Mesothelial cell of epicardium (in vitro differentiated cells): ENCODE measurements around the gene PHYHIPL. TPM values are rescaled to one million over a fixed set of nuclear protein-coding genes. Genes with fewer than 3 reads are reported as not detected.

Source experiments
- DNase-seq, 2 experiments: peaks; one replicate each; pipeline ENCODE4 v3.0.0; 2021; ENCODE audit warnings: low spot score in 2 of 2; ENCODE audit not compliant: unreplicated experiment in 2 of 2
- H3K27ac Mint-ChIP-seq: 2 replicates; pipeline ENCODE4 v1.8.0; 2021; ENCODE audit warnings: mixed read lengths
- H3K27me3 Mint-ChIP-seq: 2 replicates; pipeline ENCODE4 v1.8.0; 2021; ENCODE audit warnings: low read depth, mixed read lengths
- H3K36me3 Mint-ChIP-seq: 2 replicates; pipeline ENCODE4 v1.8.0; 2021; ENCODE audit warnings: mixed read lengths
- H3K4me1 Mint-ChIP-seq: 2 replicates; pipeline ENCODE4 v1.8.0; 2021; ENCODE audit warnings: mixed read lengths
- H3K4me3 Mint-ChIP-seq: 2 replicates; pipeline ENCODE4 v1.8.0; 2021; ENCODE audit warnings: mild to moderate bottlenecking, moderate library complexity, mixed read lengths
- H3K9me3 Mint-ChIP-seq: 2 replicates; pipeline ENCODE4 v1.8.0; 2021; ENCODE audit warnings: mixed read lengths
- total RNA-seq: library from RNA; stranded (reverse); gene quantifications from 3 replicates; pipeline ENCODE4 v1.2.1, GENCODE V29; 2021
- TF ChIP-seq, protein P1 (sequence below): fragments of 200-600 bp; sonication (generic); IDR thresholded peaks from one replicate; pipeline ENCODE4 v1.5.0; 2021; ENCODE audit warnings: antibody characterized with exemption; ENCODE audit not compliant: unreplicated experiment

PHYHIPL gene
- 0.24 to 0.56 TPM (median 0.50 TPM) in 3 replicates for total RNA-seq

DNA sequence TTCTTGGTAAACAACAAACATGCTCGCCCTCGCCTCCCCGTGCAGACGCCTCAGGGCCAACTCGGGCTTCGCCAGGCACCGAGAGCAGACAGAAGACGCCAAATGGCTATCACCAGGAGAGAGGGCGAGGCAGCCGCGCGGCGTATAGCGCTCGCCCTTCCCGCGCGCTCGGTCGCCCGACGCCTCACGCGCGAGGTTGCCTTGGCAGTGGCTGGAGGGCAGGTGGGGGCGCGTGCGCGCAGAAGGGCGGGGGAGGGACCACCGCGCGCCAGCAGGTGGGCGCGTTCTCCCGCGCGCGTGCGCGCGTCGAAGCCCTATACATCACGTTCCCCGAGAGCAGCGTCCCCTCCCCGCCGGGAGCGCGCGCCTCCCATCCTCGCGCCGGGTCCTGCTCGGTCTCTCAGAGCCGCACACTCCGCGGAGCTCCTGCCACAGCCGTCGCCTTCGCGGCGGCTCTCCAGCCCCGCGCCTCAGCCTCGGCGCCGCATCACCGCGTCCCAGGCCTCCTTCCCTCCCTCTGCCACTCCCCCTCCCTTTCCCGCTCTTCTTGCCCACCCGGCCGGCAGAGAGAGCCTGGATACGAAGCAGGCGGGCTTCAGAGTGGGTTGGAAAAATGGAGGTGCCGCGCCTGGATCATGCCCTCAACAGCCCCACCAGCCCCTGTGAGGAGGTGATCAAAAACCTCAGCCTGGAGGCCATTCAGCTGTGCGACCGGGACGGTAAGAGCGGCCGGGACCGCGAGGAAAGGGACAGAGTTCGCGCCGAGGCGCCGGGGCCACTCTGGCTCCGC lies at the start of gene PHYHIPL:
PHYHIPL (plus strand) TSS at position 403 of the 790 bp plus-strand sequence; CDS start at position 614, 211 bp downstream.
- Mint-ChIP-seq H3K9me3 (no peaks in the 10 kb centered on the region), H3K4me1 (peaks cover 10% of the 10 kb centered on the region), H3K27ac (no peak within 1 kb of the TSS), H3K27me3 (peaks cover 40% of the 10 kb centered on the region), H3K36me3 (no peaks in the 10 kb centered on the region), H3K4me3 (peak within 1 kb of the TSS; percentile 80)
- peak; percentile 16 to 41 for DNase-seq
- TF ChIP-seq, protein P1, sequence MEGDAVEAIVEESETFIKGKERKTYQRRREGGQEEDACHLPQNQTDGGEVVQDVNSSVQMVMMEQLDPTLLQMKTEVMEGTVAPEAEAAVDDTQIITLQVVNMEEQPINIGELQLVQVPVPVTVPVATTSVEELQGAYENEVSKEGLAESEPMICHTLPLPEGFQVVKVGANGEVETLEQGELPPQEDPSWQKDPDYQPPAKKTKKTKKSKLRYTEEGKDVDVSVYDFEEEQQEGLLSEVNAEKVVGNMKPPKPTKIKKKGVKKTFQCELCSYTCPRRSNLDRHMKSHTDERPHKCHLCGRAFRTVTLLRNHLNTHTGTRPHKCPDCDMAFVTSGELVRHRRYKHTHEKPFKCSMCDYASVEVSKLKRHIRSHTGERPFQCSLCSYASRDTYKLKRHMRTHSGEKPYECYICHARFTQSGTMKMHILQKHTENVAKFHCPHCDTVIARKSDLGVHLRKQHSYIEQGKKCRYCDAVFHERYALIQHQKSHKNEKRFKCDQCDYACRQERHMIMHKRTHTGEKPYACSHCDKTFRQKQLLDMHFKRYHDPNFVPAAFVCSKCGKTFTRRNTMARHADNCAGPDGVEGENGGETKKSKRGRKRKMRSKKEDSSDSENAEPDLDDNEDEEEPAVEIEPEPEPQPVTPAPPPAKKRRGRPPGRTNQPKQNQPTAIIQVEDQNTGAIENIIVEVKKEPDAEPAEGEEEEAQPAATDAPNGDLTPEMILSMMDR = no peak

DNA sequence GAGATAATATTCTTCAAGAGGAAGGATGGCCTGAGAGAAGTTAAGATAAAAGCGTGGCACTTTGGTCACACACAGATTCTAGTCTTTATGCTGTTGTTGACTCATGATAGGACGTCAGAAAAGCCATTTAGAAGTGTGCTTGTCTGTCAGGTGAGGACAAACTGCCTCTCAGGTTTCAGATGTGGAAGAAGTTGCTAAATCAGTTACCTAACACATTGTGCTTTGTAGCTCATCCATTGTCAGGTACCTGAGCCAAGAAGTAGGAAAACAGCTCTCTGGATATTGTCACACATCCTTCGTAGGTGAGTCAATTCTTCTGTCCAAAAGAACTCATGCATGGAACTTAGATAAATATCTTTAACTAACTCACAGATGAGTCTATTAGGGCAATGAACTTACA lies 49.5 kb upstream of the PHYHIPL start:
- H3K36me3 Mint-ChIP-seq = no peaks in the 10 kb centered on the region
- DNase-seq = no peak
- H3K27ac Mint-ChIP-seq = no peak overlapping the region
- TF ChIP-seq, protein P1 = no peak
- peaks cover 4% of the 10 kb centered on the region for H3K27me3 Mint-ChIP-seq
- no peaks in the 10 kb centered on the region for H3K9me3 Mint-ChIP-seq
- H3K4me3 Mint-ChIP-seq = no peak overlapping the region
- H3K4me1 Mint-ChIP-seq = peaks cover 16% of the 10 kb centered on the region

DNA sequence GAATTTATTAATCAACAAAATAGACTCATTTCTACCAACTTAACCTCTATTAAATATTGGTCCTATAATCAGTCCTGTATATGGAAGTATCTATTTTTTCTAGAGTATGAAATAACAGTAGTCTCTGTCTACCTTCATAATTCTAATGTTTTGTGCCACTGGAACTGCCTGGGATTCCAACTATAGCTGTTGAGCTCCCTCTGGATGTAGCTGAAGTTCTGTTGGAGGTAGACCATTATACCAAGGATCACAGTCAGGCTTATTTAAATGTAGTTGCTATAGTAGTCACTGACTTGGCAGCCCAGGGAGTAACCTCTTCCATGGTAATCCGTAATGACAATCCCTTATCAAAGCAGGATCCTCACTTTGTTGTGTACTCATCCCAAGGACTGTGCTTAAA lies 48.5 kb upstream of the PHYHIPL start:
- Mint-ChIP-seq H3K27me3 (peaks cover 4% of the 10 kb centered on the region), H3K36me3 (no peaks in the 10 kb centered on the region), H3K4me3 (no peak overlapping the region), H3K9me3 (no peaks in the 10 kb centered on the region), H3K27ac (no peak overlapping the region), H3K4me1 (peaks cover 16% of the 10 kb centered on the region)
- no peak for DNase-seq
- TF ChIP-seq, protein P1 = no peak

DNA sequence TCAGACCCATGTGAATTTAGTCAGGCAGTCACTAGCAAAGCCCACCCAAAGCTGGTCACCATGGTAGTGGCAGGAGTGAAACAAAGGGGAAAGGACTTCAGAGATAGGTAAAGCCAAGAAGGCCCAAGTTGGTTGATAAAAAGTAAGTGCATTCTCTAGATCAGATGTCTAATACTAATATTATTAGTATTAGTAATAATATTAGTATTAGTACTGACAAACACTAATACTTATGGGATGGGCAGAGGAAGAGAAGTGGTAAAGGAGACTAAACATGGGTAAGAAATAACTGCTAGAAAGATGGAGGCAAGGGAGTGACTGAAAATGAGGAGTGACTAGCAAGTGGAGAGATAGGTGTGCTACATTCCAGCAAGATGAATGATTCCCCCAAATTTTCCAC lies 46.6 kb upstream of the PHYHIPL start:
- peaks cover 16% of the 10 kb centered on the region for H3K4me1 Mint-ChIP-seq
- H3K4me3 Mint-ChIP-seq = no peak overlapping the region
- no peak overlapping the region for H3K27ac Mint-ChIP-seq
- no peaks in the 10 kb centered on the region for H3K9me3 Mint-ChIP-seq
- no peaks in the 10 kb centered on the region for H3K36me3 Mint-ChIP-seq
- TF ChIP-seq, protein P1 = no peak
- peaks cover 7% of the 10 kb centered on the region for H3K27me3 Mint-ChIP-seq
- DNase-seq = no peak

DNA sequence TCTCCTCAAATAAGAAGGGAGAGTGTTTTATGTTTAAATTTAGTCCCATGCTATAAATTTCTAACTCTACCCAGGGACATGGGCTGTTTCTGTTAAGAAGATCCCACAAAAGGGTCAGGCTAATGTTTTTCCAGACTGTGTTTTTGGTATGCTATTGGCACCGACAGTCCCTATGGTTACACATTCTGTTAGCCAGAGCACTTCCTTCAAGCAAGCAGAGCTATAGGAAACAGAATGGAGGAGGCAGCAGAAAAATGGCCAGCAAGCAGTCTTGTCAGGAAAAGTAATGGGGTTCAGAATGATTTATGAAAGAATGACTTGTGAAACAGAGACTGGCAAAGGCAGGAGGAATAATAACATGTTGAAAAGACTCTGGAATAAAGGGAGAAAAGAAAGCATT lies 44.8 kb upstream of the PHYHIPL start:
- Mint-ChIP-seq H3K27ac (no peak overlapping the region), H3K4me1 (peaks cover 4% of the 10 kb centered on the region)
- no peak for DNase-seq

More for the DNA sequence above, 44.8 kb upstream of the PHYHIPL start:
- no peak overlapping the region for H3K4me3 Mint-ChIP-seq
- H3K36me3 Mint-ChIP-seq = no peaks in the 10 kb centered on the region
- H3K27me3 Mint-ChIP-seq = peaks cover 7% of the 10 kb centered on the region
- TF ChIP-seq, protein P1 = no peak
- H3K9me3 Mint-ChIP-seq = no peaks in the 10 kb centered on the region
